ENCODE results near the gene PDE4D.

Gene PDE4D

GRCh38 chr5:59542306-59542705 lies 351.2 kb downstream of the PDE4D start:
- DNase-seq: no peak

GRCh38 chr5:59540366-59540765 lies 353.2 kb downstream of the PDE4D start:
- no peak for DNase-seq

- DNase-seq: no peak
Observed at GRCh38 chr5:59538750-59539121, 354.8 kb downstream of the PDE4D start.

GRCh38 chr5:59537961-59538749 lies 355.4 kb downstream of the PDE4D start:
- peak; percentile 26 for DNase-seq

- DNase-seq: no peak
Observed at GRCh38 chr5:59536875-59537274, 356.7 kb downstream of the PDE4D start.

- no peak for DNase-seq
Observed at GRCh38 chr5:59535561-59535960, 358.0 kb downstream of the PDE4D start.

GRCh38 chr5:59533730-59534108 lies 359.8 kb downstream of the PDE4D start:
- DNase-seq: no peak

- no peak for DNase-seq
Observed at GRCh38 chr5:59532979-59533729, 360.4 kb downstream of the PDE4D start.

- no peak for DNase-seq
Observed at GRCh38 chr5:59529239-59529638, 364.3 kb downstream of the PDE4D start.

- no peak for DNase-seq
Observed at GRCh38 chr5:59528202-59528862, 365.2 kb downstream of the PDE4D start.

GRCh38 chr5:59525957-59526356 lies 367.6 kb downstream of the PDE4D start:
- no peak for DNase-seq

GRCh38 chr5:59525311-59525710 lies 368.2 kb downstream of the PDE4D start:
- DNase-seq: no peak

- DNase-seq: no peak
Observed at GRCh38 chr5:59522201-59522831, 371.2 kb downstream of the PDE4D start.

- no peak for DNase-seq
Observed at GRCh38 chr5:59521476-59521875, 372.1 kb downstream of the PDE4D start.

GRCh38 chr5:59519338-59519737 lies 374.2 kb downstream of the PDE4D start:
- DNase-seq: no peak

- DNase-seq: no peak
Observed at GRCh38 chr5:59517926-59518585, 375.5 kb downstream of the PDE4D start.

GRCh38 chr5:59516161-59516560 lies 377.4 kb downstream of the PDE4D start:
- no peak for DNase-seq

- no peak for DNase-seq
Observed at GRCh38 chr5:59506285-59506877, 387.1 kb downstream of the PDE4D start.

GRCh38 chr5:59504043-59504442 lies 389.5 kb downstream of the PDE4D start:
- DNase-seq: no peak

- DNase-seq: no peak
Observed at GRCh38 chr5:59503220-59503619, 390.3 kb downstream of the PDE4D start.

GRCh38 chr5:59501316-59501715 lies 392.2 kb downstream of the PDE4D start:
- DNase-seq: no peak

GRCh38 chr5:59500014-59500413 lies 393.5 kb downstream of the PDE4D start:
- DNase-seq: no peak

Measured in femur (tissue), 1 donor.